ENCODE data around the gene ZNF813.

ZNF813 gene

DNA sequence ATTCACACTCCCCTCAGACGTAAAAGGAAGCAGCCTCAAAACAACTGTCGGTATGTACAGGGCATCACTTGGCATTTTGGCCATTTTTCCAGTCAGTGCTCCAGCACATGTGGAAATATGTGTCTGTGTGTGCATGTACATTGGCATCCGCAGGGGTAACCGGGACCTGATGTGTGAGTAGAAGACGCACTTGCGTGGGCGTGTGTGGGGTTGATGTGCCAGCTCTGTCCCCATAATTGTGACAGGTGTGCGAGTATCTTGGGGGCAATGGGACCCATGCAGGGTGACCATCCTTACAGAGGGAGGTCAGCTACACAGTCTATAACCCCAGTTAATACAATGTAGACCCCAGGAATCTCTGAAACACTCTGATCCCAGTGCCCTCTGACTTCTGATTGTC, 63.1 kb downstream of the ZNF813 start:
- Histone ChIP-seq H2BK120ac (ENCODE audit: insufficient read depth, low read length, poor library complexity) (no peak overlapping the region), H3K79me2 (ENCODE audit: control insufficient read depth, insufficient read depth, low read length, poor library complexity) (no peaks in the 10 kb centered on the region), H3K4me1 (ENCODE audit: control insufficient read depth in 1 of 2, insufficient read depth in 2 of 2, low read length in 2 of 2) (no peaks in the 10 kb centered on the region), H2BK12ac (ENCODE audit: low read length) (no peak overlapping the region), H2AK5ac (ENCODE audit: low read length) (no peak overlapping the region), H3K27me3 (ENCODE audit: insufficient read depth, low read length) (no peaks in the 10 kb centered on the region), H4K12ac (ENCODE audit: low read depth, low read length) (no peak overlapping the region), H3K4me3 (ENCODE audit: low read depth, low read length) (peak overlapping the region; percentile 6), H3K23ac (ENCODE audit: low read length) (no peak overlapping the region), H3K4me2 (ENCODE audit: low read length) (no peak overlapping the region), H2BK5ac (ENCODE audit: low read depth, low read length, poor library complexity) (no peak overlapping the region), H3K4ac (ENCODE audit: low read depth, low read length) (no peak overlapping the region), H3K18ac (ENCODE audit: low read length) (no peak overlapping the region), H4K91ac (ENCODE audit: low read depth, low read length) (no peak overlapping the region), H3K27ac (ENCODE audit: low read depth, low read length) (no peak overlapping the region), H3K36me3 (ENCODE audit: control insufficient read depth in 1 of 2, insufficient read depth in 2 of 2, low read length in 2 of 2) (peaks cover 9 to 10% of the 10 kb centered on the region in 2 experiments), H3K79me1 (ENCODE audit: low read length) (no peaks in the 10 kb centered on the region), H2AFZ (ENCODE audit: insufficient read depth, low read length, poor library complexity) (no peak overlapping the region), H3K14ac (ENCODE audit: low read length) (no peak overlapping the region), H3K9ac (ENCODE audit: low read length) (peak overlapping the region; percentile 62), H3K9me3 (ENCODE audit: insufficient read depth, low read depth, low read length) (no peaks in the 10 kb centered on the region), H4K8ac (ENCODE audit: low read depth, low read length) (no peak overlapping the region)
- no CpG with 5 or more reads among the region's 8 CpGs for WGBS (ENCODE audit: extremely low coverage, insufficient coverage, insufficient read length)
- DNase-seq, result no peak

DNA sequence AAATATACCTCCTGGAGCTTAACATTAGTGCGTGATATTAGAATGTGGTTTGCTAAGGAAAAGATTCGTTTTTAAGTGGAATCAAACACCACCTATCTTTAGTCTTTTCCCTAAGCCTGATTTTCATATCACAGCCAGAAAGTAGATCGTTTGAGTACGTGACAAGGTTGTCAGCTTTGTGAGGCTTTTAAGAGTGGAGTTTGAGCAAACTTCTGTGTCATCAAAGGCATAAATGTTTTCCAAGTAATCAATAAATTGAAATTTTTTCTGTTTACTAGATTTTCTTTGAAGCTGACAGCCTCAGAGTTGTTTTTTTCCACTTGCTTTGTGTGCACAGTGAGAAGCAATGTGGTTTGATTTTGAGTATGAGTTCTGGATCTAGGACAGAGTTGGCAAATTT, 63.9 kb downstream of the ZNF813 start:
- no peak overlapping the region for H3K18ac ChIP-seq (ENCODE audit: low read length)
- no CpG with 5 or more reads among the region's 4 CpGs for WGBS (ENCODE audit: extremely low coverage, insufficient coverage, insufficient read length)
- H3K9me3 ChIP-seq (ENCODE audit: insufficient read depth, low read depth, low read length), result no peaks in the 10 kb centered on the region

GRCh38 chr19:53532362-53532761, 64.8 kb downstream of the ZNF813 start:
- H4K91ac ChIP-seq (ENCODE audit: low read depth, low read length), result no peak overlapping the region
- H3K14ac ChIP-seq (ENCODE audit: low read length), result no peak overlapping the region
- no peak overlapping the region for H3K18ac ChIP-seq (ENCODE audit: low read length)
- no peak overlapping the region for H2AK5ac ChIP-seq (ENCODE audit: low read length)
- no peak overlapping the region for H3K27ac ChIP-seq (ENCODE audit: low read depth, low read length)
- H2BK5ac ChIP-seq (ENCODE audit: low read depth, low read length, poor library complexity), result no peak overlapping the region
- no peaks in the 10 kb centered on the region for H3K4me1 ChIP-seq (ENCODE audit: control insufficient read depth in 1 of 2, insufficient read depth in 2 of 2, low read length in 2 of 2)
- H3K79me2 ChIP-seq (ENCODE audit: control insufficient read depth, insufficient read depth, low read length, poor library complexity), result no peaks in the 10 kb centered on the region
- no peak overlapping the region for H2BK12ac ChIP-seq (ENCODE audit: low read length)
- H3K4me3 ChIP-seq (ENCODE audit: low read depth, low read length), result no peak overlapping the region
- H3K9me3 ChIP-seq (ENCODE audit: insufficient read depth, low read depth, low read length), result no peaks in the 10 kb centered on the region
- no peak overlapping the region for H2AFZ ChIP-seq (ENCODE audit: insufficient read depth, low read length, poor library complexity)
- no peak overlapping the region for H2BK120ac ChIP-seq (ENCODE audit: insufficient read depth, low read length, poor library complexity)
- WGBS (ENCODE audit: extremely low coverage, insufficient coverage, insufficient read length), result no CpG with 5 or more reads among the region's 1 CpG
- DNase-seq, result no peak
- peaks cover 7 to 9% of the 10 kb centered on the region in 2 experiments for H3K36me3 ChIP-seq (ENCODE audit: control insufficient read depth in 1 of 2, insufficient read depth in 2 of 2, low read length in 2 of 2)
- H3K4ac ChIP-seq (ENCODE audit: low read depth, low read length), result no peak overlapping the region
- no peak overlapping the region for H3K23ac ChIP-seq (ENCODE audit: low read length)
- no peak overlapping the region for H4K12ac ChIP-seq (ENCODE audit: low read depth, low read length)
- no peak overlapping the region for H4K8ac ChIP-seq (ENCODE audit: low read depth, low read length)
- H3K79me1 ChIP-seq (ENCODE audit: low read length), result peaks cover 2% of the 10 kb centered on the region
- no peak overlapping the region for H3K4me2 ChIP-seq (ENCODE audit: low read length)
- H3K27me3 ChIP-seq (ENCODE audit: insufficient read depth, low read length), result no peaks in the 10 kb centered on the region
- H3K9ac ChIP-seq (ENCODE audit: low read length), result no peak overlapping the region

More for the DNA sequence above, 63.9 kb downstream of the ZNF813 start:
- DNase-seq, result no peak
- Histone ChIP-seq H4K12ac (ENCODE audit: low read depth, low read length) (no peak overlapping the region), H3K4me1 (ENCODE audit: control insufficient read depth in 1 of 2, insufficient read depth in 2 of 2, low read length in 2 of 2) (no peaks in the 10 kb centered on the region), H3K27ac (ENCODE audit: low read depth, low read length) (no peak overlapping the region), H3K27me3 (ENCODE audit: insufficient read depth, low read length) (no peaks in the 10 kb centered on the region), H3K4ac (ENCODE audit: low read depth, low read length) (no peak overlapping the region), H4K91ac (ENCODE audit: low read depth, low read length) (no peak overlapping the region), H3K23ac (ENCODE audit: low read length) (no peak overlapping the region), H3K79me2 (ENCODE audit: control insufficient read depth, insufficient read depth, low read length, poor library complexity) (no peaks in the 10 kb centered on the region), H2BK5ac (ENCODE audit: low read depth, low read length, poor library complexity) (no peak overlapping the region), H3K36me3 (ENCODE audit: control insufficient read depth in 1 of 2, insufficient read depth in 2 of 2, low read length in 2 of 2) (peaks cover 9 to 10% of the 10 kb centered on the region in 2 experiments), H2AK5ac (ENCODE audit: low read length) (no peak overlapping the region), H3K4me2 (ENCODE audit: low read length) (no peak overlapping the region), H2AFZ (ENCODE audit: insufficient read depth, low read length, poor library complexity) (no peak overlapping the region), H3K9ac (ENCODE audit: low read length) (no peak overlapping the region), H2BK120ac (ENCODE audit: insufficient read depth, low read length, poor library complexity) (no peak overlapping the region), H3K4me3 (ENCODE audit: low read depth, low read length) (no peak overlapping the region), H4K8ac (ENCODE audit: low read depth, low read length) (no peak overlapping the region), H3K79me1 (ENCODE audit: low read length) (no peaks in the 10 kb centered on the region), H2BK12ac (ENCODE audit: low read length) (no peak overlapping the region), H3K14ac (ENCODE audit: low read length) (no peak overlapping the region)

DNA sequence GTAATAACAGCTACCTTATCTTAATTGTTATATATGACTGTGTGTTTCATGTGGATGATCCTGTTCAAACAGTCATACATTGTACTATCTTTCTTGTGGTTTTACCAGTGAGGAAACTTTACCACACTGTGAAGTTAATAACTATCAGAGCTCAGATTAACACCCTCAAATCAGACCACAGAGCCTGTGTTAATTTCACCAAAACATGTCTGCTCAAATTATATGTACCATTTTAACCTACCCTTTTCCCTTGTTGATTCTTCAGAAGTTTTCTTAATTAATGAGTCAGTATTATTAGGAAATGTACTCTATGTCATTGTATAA, 68.7 kb downstream of the ZNF813 start:
- no peaks in the 10 kb centered on the region for H3K9me3 ChIP-seq (ENCODE audit: insufficient read depth, low read depth, low read length)
- peaks cover 0 to 2% of the 10 kb centered on the region in 2 experiments for H3K4me1 ChIP-seq (ENCODE audit: control insufficient read depth in 1 of 2, insufficient read depth in 2 of 2, low read length in 2 of 2)
- H2BK120ac ChIP-seq (ENCODE audit: insufficient read depth, low read length, poor library complexity), result no peak overlapping the region
- no peak overlapping the region for H3K27ac ChIP-seq (ENCODE audit: low read depth, low read length)
- no peak for DNase-seq
- H2BK12ac ChIP-seq (ENCODE audit: low read length), result no peak overlapping the region
- H3K9ac ChIP-seq (ENCODE audit: low read length), result no peak overlapping the region
- no peak overlapping the region for H4K12ac ChIP-seq (ENCODE audit: low read depth, low read length)
- no peak overlapping the region for H4K91ac ChIP-seq (ENCODE audit: low read depth, low read length)
- no peak overlapping the region for H3K23ac ChIP-seq (ENCODE audit: low read length)
- H3K4me2 ChIP-seq (ENCODE audit: low read length), result no peak overlapping the region
- H3K79me2 ChIP-seq (ENCODE audit: control insufficient read depth, insufficient read depth, low read length, poor library complexity), result peaks cover 2% of the 10 kb centered on the region
- peaks cover 5 to 6% of the 10 kb centered on the region in 2 experiments for H3K36me3 ChIP-seq (ENCODE audit: control insufficient read depth in 1 of 2, insufficient read depth in 2 of 2, low read length in 2 of 2)
- no peak overlapping the region for H4K8ac ChIP-seq (ENCODE audit: low read depth, low read length)
- no peak overlapping the region for H3K18ac ChIP-seq (ENCODE audit: low read length)
- H2BK5ac ChIP-seq (ENCODE audit: low read depth, low read length, poor library complexity), result no peak overlapping the region
- peaks cover 9% of the 10 kb centered on the region for H3K79me1 ChIP-seq (ENCODE audit: low read length)
- no peak overlapping the region for H2AFZ ChIP-seq (ENCODE audit: insufficient read depth, low read length, poor library complexity)
- no peak overlapping the region for H2AK5ac ChIP-seq (ENCODE audit: low read length)
- H3K4ac ChIP-seq (ENCODE audit: low read depth, low read length), result no peak overlapping the region
- H3K4me3 ChIP-seq (ENCODE audit: low read depth, low read length), result no peak overlapping the region
- no peaks in the 10 kb centered on the region for H3K27me3 ChIP-seq (ENCODE audit: insufficient read depth, low read length)
- no peak overlapping the region for H3K14ac ChIP-seq (ENCODE audit: low read length)
